GM12874 (cell line): Measurements from ENCODE around the gene LRRC42.

Source experiments
- TF ChIP-seq, protein P1 (sequence below): IDR thresholded peaks from 2 replicates; pipeline ENCODE4 v1.5.1; 2011; ENCODE audit warnings: low read depth, mild to moderate bottlenecking, control low read depth, low read length, moderate library complexity; ENCODE audit not compliant: insufficient read depth

The LRRC42 gene

DNA sequence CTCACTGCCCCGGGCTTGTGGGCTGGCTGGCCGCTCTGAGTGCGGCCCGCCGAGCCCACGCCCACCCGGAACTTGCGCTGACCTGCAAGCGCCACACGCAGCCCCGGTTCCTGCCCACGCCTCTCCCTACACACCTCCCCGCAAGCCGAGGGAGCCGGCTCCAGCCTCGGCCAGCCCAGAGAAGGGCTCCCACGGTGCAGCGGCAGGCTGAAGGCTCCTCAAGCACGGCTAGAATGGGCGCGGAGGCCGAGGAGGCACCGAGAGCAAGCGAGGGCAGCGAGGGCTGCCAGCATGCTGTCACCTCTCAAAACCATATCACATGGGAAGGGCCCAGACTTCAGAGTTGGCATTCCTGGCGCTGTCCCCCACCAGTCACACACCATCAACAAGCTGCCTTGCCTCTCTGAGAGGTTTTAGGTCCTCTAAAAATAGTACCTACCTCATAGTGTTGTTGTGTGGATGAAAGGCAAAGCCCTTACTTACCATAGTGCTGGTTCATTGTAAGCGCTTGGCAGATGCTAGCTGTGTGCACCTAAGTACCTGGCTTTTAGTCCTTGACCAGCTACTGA lies 58.4 kb downstream of the LRRC42 start:
- TF ChIP-seq, protein P1, sequence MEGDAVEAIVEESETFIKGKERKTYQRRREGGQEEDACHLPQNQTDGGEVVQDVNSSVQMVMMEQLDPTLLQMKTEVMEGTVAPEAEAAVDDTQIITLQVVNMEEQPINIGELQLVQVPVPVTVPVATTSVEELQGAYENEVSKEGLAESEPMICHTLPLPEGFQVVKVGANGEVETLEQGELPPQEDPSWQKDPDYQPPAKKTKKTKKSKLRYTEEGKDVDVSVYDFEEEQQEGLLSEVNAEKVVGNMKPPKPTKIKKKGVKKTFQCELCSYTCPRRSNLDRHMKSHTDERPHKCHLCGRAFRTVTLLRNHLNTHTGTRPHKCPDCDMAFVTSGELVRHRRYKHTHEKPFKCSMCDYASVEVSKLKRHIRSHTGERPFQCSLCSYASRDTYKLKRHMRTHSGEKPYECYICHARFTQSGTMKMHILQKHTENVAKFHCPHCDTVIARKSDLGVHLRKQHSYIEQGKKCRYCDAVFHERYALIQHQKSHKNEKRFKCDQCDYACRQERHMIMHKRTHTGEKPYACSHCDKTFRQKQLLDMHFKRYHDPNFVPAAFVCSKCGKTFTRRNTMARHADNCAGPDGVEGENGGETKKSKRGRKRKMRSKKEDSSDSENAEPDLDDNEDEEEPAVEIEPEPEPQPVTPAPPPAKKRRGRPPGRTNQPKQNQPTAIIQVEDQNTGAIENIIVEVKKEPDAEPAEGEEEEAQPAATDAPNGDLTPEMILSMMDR: no peak

DNA sequence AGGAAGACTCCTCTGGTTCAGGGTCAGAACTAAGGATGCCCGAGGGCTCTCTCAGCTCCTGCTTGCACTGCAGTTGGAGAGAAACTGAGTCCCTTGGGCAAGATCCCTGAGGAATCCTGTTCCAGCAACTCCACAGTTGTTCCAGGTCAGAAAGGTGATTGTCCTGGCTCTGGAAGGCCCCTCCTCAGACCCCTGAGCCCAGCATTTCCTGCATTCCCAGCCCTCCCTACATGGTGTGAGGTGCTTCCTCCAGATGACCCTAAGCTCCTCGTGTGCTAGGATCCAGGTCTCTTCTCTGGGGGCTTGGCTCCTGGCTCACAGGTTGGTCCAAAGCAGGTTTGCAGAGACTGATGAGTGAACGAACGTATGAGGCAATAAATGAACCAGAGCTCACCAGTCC lies 60.4 kb downstream of the LRRC42 start:
- TF ChIP-seq, protein P1: no peak

- TF ChIP-seq, protein P1: no peak
Observed at GRCh38 chr1:54007613-54008012, 61.5 kb downstream of the LRRC42 start.

DNA sequence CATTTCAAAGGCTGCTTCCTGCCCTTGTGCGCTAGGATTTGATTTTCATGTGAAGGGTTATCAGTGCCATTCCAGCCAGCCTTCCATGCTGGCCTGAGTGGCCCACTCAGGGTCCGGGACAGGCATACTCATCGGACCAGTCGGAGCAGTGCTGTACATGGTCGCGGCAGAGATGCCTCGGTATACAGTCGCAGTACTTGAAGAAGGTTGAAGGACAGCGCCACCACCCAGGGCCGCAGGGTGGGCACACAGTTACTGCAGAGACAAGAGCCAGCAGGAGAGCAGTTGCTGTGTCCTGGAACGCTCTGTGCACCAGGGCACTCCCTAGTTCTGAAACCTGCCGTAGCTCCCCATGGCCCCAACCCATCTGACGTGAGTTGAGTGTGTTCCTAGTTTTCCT lies 62.7 kb downstream of the LRRC42 start:
- TF ChIP-seq, protein P1: no peak

DNA sequence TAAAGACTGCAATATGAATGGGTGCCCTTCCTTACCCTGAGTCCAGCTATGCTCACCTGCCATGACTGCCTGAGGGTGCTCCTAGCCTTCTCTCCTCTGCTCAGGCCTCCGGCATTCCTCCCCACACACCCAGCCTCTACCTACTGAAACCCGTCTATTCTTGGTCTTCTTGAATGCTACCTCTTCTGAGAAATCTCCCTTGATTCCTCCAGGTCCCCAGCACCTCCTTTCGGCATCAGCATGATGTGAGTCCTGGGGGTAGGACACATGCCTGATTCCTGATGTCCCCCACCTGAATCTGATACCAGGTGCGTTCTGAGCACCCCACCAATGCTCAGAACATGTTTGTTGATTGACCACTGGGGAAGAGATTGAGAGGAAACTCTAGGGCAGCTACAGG lies 63.3 kb downstream of the LRRC42 start:
- TF ChIP-seq, protein P1: no peak

DNA sequence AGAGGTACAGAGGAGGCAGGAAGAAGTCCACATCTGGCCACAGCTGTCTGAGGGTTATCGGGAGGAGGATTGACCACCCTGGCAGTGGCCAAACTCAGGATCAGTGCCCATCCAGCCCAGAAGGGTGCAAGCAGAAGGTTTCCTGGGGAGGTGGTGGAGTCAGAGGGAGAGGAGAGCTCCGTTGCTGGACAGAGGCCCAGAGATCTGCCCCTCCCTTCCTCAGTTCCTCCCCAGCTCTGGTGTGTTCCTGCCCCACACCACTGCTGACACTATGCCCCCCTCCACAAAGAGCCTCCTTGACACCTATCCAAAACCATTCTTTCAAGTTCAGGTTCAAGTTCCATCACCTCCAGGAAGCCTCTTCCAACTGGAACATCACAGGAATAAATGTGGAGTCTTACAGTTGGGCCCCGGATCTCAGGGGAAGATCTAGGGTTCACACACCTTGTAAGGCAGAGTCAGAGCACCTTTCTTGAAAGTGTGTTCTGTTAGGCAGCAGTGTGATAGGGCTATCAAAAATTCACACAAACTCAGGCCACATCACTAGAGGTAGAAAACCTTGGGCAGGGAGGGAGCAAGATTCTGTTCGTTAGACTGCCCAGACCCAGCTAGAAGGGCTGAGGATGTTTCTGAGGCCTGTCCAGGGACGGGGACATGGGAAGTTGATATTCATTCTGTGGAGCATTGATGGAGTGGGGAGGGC lies 64.4 kb downstream of the LRRC42 start:
- TF ChIP-seq, protein P1: no peak

DNA sequence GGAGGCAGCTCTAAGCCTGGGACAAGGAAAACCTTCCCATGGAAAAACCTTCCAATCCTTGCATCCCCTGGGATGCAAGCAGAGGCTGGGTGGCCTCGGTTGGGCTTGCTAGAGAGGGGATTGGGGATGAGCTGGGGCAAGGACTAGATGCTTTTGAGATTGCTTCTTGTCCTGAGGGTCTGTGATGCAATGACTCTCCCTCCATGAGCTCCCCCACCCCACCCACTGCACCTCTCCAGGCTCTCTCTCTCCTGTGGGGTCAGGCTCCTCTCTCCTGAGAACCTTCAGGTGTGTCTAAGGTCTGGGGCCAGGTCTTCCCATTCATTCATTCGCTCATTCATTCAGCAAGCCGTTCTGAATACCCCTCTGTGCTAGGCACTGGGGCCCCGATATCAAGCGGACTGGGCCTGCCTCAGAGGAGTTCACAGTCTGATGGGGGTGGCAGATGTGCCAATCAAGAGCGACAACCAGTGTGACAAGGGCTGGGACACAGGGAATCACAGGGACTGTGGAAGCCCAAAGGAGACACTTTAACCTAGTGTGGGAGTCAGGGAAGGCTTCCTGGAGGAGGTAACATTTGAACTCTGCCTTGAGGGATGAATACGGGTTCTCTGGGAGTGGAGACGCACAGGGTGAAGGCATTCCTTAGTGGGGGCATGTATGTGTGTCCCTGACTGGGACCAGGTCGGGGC lies 65.3 kb downstream of the LRRC42 start:
- TF ChIP-seq, protein P1: no peak
